IPS-18a (cell line): Measurements from ENCODE around the gene TRIM44.
"Not testable (repeated sequence)": the region's sequence is repeated elsewhere in the genome, so short reads cannot be mapped to it uniquely, and the experiment has no call there.

Experiments
- H3K27ac ChIP-seq: one replicate; pipeline ENCODE4 v1.5.1; 2013; ENCODE audit warnings: low read length
- H3K27me3 ChIP-seq: one replicate; pipeline ENCODE4 v1.6.1; 2013; ENCODE audit warnings: mild to moderate bottlenecking, low read length; ENCODE audit not compliant: control insufficient read depth, insufficient read depth
- H3K36me3 ChIP-seq: one replicate; pipeline ENCODE4 v1.6.1; 2013; ENCODE audit warnings: low read depth, low read length; ENCODE audit not compliant: control insufficient read depth
- H3K4me1 ChIP-seq: one replicate; pipeline ENCODE4 v1.6.1; 2013; ENCODE audit warnings: low read depth, low read length; ENCODE audit not compliant: control insufficient read depth
- H3K4me3 ChIP-seq: one replicate; pipeline ENCODE4 v1.5.1; 2013; ENCODE audit warnings: low read length
- H3K9ac ChIP-seq: one replicate; pipeline ENCODE4 v1.6.1; 2013; ENCODE audit warnings: mild to moderate bottlenecking, low read length, moderate library complexity
- H3K9me3 ChIP-seq: one replicate; pipeline ENCODE4 v1.6.1; 2013; ENCODE audit warnings: low read depth, low read length; ENCODE audit not compliant: control insufficient read depth

TRIM44 gene

DNA sequence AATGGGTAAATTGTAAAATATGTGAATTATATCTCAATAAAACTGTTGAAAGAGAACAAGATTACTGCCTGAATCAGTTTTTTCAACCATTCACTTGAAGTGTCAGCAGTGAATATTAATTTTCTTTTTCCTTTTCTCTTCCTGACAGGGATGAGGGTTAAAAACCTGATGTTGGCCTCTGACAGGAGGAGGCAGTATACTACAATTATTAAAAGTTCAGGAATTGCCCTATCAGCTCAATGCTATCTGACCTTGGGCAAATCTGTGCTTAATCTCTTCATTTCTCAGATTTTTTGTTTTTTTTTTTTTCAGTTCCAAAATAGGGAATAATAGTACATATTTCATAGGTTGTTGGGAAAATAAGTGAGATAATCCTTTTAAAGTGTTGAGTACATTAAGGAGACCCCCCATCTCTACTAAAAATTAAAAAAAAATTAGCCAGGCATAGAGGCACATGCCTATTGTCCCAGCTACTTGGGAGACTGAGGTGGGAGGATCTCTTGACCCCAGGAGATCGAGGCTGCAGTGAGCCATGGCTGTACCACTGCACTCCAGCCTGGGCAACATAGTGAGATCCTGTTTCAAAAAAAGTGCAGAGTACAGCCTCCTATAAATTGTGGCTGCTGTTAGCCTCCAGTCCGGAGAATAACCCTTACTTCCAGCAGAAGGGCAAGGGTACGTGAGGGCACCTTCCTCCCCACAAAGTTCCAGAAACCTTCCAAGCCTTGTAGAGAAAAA, 48.8 kb downstream of the TRIM44 start:
- H3K36me3 ChIP-seq, result no peaks in the 10 kb centered on the region
- no peak overlapping the region for H3K4me3 ChIP-seq
- no peak overlapping the region for H3K9ac ChIP-seq
- H3K4me1 ChIP-seq, result no peaks in the 10 kb centered on the region
- no peaks in the 10 kb centered on the region for H3K9me3 ChIP-seq
- no peak overlapping the region for H3K27ac ChIP-seq
- H3K27me3 ChIP-seq, result no peaks in the 10 kb centered on the region

DNA sequence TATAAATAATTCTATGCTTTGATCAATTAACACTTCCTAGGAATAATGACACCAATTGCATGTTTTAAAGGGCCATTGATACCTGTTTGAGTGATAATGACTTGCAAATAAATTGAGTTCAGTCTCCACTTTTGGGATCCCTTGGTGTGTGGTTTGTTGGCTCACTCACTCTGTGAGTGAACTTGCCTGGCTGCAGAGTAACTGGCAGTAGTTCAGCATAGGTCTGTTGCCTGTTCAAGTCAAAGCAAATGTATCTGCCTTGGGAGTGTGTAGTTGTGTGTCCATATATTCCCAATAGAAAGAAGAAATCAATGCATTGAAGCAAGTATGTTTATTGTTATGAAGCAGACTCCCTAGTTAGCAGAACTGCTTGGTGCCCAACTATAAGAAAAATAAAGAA, 49.3 kb downstream of the TRIM44 start:
- no peaks in the 10 kb centered on the region for H3K27me3 ChIP-seq
- H3K9me3 ChIP-seq, result no peaks in the 10 kb centered on the region
- no peak overlapping the region for H3K9ac ChIP-seq
- H3K4me3 ChIP-seq, result no peak overlapping the region
- H3K36me3 ChIP-seq, result no peaks in the 10 kb centered on the region
- no peak overlapping the region for H3K27ac ChIP-seq
- no peaks in the 10 kb centered on the region for H3K4me1 ChIP-seq

DNA sequence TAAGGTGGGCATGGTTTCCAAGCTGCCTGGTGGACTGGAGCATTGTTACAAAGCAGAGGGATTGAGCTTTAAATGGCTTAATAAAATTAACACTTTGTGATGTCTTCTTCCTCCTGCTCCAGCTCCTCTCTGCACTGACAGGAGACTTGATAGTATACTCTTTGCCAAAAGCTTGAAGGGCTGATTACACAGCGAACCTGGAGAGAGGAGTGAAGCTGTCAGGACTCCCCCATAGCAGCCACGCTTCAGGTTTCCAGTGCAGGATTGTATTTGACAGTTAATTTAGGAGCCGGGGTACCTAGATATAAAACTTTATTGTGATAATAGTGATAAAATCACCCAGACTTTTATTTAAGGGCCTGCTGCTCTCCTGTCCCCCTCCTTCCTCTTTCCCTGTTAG, 50.0 kb downstream of the TRIM44 start:
- Histone ChIP-seq H3K27me3 (no peaks in the 10 kb centered on the region), H3K27ac (no peak overlapping the region), H3K4me3 (no peak overlapping the region), H3K36me3 (no peaks in the 10 kb centered on the region), H3K9ac (no peak overlapping the region), H3K9me3 (no peaks in the 10 kb centered on the region), H3K4me1 (no peaks in the 10 kb centered on the region)

DNA sequence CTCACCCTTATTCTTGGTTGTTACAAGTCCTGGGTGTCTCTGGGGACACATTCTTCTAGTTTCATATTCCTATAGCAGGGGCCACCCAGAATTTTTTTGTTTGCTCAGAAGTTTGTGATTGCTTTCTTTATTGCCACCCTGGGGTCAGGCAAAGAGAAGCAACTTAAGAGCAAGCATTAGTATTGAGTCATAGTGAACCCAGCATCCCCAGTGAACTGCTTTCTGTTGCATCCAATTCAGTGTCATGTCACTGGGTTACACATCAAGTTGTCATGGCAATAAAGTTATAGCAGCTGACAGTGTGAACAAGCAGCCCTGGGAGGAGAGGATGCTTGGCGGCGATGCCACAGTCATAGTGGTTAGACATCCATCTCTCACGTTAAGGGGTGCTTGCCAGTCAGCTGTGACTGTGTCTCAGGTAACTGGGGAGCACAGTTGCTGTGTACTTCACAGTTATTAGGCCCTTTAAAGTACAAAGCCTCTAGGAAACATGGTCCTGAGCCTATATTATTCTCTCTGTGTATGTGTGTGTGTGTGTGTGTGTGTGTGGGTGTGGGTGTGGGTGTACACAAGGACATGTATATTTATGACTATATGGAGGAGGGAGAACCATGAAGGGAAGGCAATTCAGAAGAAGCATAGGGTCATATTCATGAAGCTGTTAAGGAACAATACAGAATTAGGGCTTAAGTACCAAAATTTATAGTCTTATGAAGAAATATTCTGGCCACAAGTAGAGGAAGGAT, 52.5 kb downstream of the TRIM44 start:
- no peak overlapping the region for H3K9ac ChIP-seq
- H3K27me3 ChIP-seq, result no peaks in the 10 kb centered on the region
- H3K4me3 ChIP-seq, result no peak overlapping the region
- no peaks in the 10 kb centered on the region for H3K36me3 ChIP-seq
- no peaks in the 10 kb centered on the region for H3K9me3 ChIP-seq
- no peak overlapping the region for H3K27ac ChIP-seq
- no peaks in the 10 kb centered on the region for H3K4me1 ChIP-seq

DNA sequence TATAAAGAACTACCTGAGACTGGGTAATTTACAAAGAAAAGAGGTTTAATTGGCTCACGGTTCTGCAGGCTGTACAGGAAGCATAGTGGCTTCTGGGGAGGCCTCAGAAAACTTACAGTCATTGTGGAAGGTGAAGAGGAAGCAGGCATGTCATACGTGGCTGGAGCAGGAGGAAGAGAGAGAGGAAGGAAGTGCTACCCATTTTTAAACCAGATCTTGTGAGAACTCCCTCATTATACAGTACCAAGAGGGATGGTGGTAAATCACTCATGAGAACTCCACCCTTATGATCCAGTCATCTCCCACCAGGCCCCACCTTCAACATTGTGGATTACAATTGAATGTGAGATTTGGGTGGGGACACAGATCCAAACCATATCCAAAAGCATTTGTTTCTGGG, 53.1 kb downstream of the TRIM44 start:
- not testable (repeated sequence) for H3K4me3 ChIP-seq, H3K27me3 ChIP-seq, H3K4me1 ChIP-seq, H3K27ac ChIP-seq, H3K9ac ChIP-seq, H3K36me3 ChIP-seq, H3K9me3 ChIP-seq

DNA sequence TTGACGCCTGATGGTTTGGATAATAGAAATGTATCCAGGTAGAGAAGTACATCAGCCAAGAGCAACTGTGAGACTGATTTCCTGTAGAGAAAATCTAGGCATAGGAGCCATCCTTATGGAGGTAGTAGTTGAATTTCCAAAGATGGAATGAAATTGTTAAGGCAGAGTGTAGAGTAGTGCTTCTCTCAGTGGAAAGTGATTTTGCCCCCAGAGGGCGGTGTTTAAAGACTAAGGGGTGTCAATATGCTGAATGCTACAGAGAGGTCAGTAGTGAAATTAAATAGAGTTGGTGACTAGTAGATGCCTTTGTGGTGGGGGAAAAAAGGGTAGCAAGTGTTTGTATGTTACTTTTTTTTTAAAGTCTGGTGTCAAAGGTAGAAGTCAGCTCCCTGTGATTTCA, 54.5 kb downstream of the TRIM44 start:
- no peaks in the 10 kb centered on the region for H3K9me3 ChIP-seq
- no peak overlapping the region for H3K4me3 ChIP-seq
- H3K4me1 ChIP-seq, result peaks cover 5% of the 10 kb centered on the region
- no peaks in the 10 kb centered on the region for H3K36me3 ChIP-seq
- H3K27me3 ChIP-seq, result no peaks in the 10 kb centered on the region
- H3K9ac ChIP-seq, result no peak overlapping the region
- no peak overlapping the region for H3K27ac ChIP-seq

DNA sequence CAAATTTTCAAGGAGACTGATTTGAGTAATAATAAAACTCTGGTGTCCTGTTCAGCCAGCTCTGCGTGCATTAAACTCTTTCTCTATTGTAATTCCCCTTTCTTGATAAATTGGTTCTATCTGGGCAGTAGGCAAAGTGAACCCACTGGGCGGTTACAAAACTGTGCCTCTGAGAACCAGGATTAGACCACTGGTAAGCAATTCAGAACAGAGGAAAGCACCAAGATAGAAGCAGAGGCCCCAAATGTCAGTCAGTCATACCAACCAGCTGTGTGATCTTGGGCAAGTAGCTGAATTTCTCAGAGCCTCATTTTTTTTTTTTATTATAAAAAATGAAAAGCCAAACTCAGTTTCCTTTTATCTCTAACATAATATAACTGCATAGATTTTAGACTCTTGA, 54.9 kb downstream of the TRIM44 start:
- H3K4me1 ChIP-seq, result peaks cover 6% of the 10 kb centered on the region
- no peak overlapping the region for H3K27ac ChIP-seq
- no peak overlapping the region for H3K9ac ChIP-seq
- no peaks in the 10 kb centered on the region for H3K9me3 ChIP-seq
- H3K36me3 ChIP-seq, result no peaks in the 10 kb centered on the region
- no peak overlapping the region for H3K4me3 ChIP-seq
- H3K27me3 ChIP-seq, result no peaks in the 10 kb centered on the region

DNA sequence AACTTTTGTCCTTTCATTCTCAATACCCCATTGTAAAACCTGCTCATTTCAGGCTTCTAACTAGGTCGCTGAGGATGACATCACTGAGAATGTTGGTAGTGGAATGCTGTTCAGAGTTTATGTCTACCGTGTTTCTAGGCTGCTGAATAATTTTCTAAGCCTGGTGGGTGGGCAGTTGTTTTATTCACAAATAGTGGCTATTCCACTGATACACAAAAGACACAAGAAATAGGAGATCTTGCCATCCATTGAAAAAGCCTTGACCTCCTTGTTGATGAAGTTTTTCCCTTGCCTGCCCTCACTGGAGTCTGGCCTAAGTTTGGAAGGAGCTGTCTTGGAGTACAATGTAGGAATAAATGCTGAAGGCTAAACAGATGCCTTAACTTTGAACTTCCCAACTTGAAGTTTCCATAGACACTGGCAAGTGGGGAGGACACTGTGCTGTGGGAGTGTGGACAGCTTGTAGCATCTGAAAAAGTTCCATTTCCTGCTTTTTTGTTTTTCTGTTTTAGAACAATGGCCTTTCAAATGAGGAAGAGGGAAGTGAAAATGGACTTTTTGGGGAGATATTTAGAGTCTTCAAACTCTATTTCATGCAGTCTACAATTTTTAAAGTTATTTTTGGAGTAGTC, 59.2 kb downstream of the TRIM44 start:
- H3K4me3 ChIP-seq, result no peak overlapping the region
- no peaks in the 10 kb centered on the region for H3K27me3 ChIP-seq
- H3K9me3 ChIP-seq, result no peaks in the 10 kb centered on the region
- H3K27ac ChIP-seq, result no peak overlapping the region
- H3K9ac ChIP-seq, result no peak overlapping the region
- H3K4me1 ChIP-seq, result peaks cover 6% of the 10 kb centered on the region
- no peaks in the 10 kb centered on the region for H3K36me3 ChIP-seq

DNA sequence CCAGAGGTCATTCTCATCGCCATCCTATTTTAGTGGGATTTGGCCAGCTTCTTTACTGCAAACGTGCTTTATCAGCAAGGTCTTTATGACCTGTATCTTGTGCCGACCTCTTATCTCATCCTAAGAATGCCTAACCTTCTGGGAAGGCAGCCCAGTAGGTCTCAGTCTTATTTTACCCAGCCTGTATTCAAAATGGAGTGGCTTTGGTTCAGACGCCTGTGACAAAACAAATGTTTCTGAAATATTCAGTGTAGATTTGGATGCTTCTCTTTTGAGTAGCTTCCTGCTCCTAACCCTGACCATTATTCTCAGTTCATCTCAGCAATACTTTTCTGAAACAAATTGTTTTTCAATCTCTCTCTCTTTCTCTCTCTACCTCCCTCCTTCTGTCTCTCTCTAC, 60.1 kb downstream of the TRIM44 start:
- Histone ChIP-seq H3K9ac (no peak overlapping the region), H3K36me3 (no peaks in the 10 kb centered on the region), H3K4me1 (peaks cover 6% of the 10 kb centered on the region), H3K27me3 (no peaks in the 10 kb centered on the region), H3K9me3 (no peaks in the 10 kb centered on the region), H3K27ac (no peak overlapping the region), H3K4me3 (no peak overlapping the region)

DNA sequence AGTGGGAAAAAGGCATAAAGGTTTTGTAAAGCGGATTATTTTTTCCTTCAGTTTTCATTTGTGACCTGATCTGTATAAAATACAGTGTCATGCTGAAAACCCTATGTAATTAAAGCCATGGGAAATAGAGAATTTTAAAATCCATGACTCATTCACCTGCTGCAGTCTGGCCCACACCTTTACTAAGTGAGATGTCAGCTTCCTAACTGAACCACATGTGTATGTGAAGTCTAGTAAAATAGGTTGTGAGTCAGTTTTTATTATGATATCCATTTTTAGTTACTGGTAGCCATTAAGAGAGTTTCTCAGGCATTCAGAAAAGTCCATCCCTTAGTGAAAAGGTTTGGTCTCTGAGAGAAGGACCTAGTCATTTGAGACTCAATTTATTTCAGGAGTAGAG, 60.9 kb downstream of the TRIM44 start:
- no peak overlapping the region for H3K4me3 ChIP-seq
- H3K27ac ChIP-seq, result no peak overlapping the region
- no peaks in the 10 kb centered on the region for H3K36me3 ChIP-seq
- no peak overlapping the region for H3K9ac ChIP-seq
- no peaks in the 10 kb centered on the region for H3K9me3 ChIP-seq
- no peaks in the 10 kb centered on the region for H3K27me3 ChIP-seq
- peaks cover 6% of the 10 kb centered on the region for H3K4me1 ChIP-seq

DNA sequence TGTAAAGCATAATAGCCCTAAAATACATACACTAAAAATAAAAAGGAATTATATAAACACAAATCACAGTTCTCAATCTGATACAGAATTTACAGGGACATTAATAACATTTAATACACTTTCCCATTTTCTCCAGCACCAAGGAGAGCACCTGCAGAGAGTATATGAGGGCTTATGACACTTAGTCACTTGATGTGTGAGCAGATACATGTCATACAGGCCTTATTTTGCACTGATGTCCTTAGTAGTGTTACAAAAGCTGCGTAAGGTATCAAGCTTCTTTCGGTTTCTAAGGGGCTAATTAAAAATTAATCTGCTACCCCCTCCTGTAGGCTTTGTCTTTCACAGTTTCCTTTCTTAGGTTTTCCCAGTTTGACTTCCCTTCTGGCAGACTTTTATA, 61.3 kb downstream of the TRIM44 start:
- peaks cover 1% of the 10 kb centered on the region for H3K36me3 ChIP-seq
- H3K9me3 ChIP-seq, result no peaks in the 10 kb centered on the region
- no peaks in the 10 kb centered on the region for H3K27me3 ChIP-seq
- H3K4me3 ChIP-seq, result no peak overlapping the region
- H3K27ac ChIP-seq, result no peak overlapping the region
- peaks cover 6% of the 10 kb centered on the region for H3K4me1 ChIP-seq
- H3K9ac ChIP-seq, result no peak overlapping the region
